ENCODE data around the gene SEPTIN1.
A peak's percentile ranks its signal among the peaks of the same experiment; 100 is the strongest.

The SEPTIN1 gene, protein sequence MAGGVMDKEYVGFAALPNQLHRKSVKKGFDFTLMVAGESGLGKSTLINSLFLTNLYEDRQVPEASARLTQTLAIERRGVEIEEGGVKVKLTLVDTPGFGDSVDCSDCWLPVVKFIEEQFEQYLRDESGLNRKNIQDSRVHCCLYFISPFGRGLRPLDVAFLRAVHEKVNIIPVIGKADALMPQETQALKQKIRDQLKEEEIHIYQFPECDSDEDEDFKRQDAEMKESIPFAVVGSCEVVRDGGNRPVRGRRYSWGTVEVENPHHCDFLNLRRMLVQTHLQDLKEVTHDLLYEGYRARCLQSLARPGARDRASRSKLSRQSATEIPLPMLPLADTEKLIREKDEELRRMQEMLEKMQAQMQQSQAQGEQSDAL

DNA sequence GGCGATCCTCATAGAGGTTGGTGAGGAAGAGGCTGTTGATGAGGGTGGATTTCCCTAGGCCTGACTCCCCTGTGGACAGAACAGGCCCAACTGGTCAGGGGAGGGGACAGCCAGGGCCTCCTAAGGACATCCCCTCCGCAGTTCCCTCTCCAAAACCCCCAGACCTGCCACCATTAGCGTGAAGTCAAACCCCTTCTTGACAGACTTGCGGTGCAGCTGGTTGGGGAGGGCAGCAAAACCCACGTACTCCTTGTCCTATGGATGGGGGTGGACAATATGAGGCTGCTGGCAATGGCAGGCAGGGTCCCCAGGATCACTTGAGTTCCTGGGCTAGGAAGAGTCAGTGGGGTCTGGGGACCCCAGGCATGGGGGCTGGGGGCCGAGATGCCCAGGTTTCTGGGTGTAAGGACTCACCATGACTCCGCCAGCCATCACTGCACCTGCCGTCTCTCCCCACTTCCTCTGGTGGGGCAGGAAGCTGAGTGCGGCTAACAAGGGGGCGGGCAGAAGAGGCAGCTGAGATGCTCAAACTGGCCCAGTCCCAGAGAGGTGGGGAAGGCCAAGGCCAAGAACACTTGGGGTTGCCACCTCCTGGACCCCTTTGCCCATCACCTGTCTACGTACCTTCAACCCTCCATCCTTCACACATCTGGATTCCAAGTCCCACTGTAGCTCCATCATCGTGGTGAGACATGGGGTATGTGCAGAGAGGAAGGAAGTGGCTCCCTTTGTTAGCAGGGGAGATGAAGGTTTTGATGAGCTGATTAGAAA is at the start of gene SEPTIN1:
Gene SEPTIN1 (minus strand): TSS at position 451 of the 771 bp plus-strand sequence. CDS start 19 bp downstream, at position 432.
- DNase-seq (ENCODE audit: low read depth), result peak; percentile 57

DNA sequence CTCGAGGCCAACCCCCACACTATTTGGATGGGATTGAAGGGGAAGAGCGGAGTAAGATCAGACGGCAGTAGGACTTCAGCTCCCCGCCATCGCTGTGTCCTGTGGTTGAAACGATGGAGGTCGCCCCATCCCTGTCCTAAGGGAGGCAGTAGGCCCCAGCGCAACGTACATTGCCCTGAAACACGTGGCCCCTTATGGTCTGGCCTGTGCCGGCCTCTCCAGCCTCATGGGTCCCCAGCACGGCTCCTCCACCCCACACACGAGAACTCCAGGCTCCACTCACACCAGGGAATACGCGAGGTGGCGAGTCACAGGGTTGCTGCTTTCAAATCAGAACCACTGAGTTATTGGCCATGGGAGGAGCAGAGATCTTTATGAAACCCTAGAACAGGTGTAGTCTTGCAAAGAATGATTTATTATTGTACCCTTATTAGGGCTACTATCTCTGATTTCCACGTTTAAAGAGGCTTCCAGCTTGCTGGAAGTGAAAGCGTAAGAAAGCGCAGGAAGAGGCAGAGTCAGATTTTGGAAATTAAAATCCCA is 48.1 kb upstream of the SEPTIN1 start:
- DNase-seq (ENCODE audit: low read depth), result no peak

DNA sequence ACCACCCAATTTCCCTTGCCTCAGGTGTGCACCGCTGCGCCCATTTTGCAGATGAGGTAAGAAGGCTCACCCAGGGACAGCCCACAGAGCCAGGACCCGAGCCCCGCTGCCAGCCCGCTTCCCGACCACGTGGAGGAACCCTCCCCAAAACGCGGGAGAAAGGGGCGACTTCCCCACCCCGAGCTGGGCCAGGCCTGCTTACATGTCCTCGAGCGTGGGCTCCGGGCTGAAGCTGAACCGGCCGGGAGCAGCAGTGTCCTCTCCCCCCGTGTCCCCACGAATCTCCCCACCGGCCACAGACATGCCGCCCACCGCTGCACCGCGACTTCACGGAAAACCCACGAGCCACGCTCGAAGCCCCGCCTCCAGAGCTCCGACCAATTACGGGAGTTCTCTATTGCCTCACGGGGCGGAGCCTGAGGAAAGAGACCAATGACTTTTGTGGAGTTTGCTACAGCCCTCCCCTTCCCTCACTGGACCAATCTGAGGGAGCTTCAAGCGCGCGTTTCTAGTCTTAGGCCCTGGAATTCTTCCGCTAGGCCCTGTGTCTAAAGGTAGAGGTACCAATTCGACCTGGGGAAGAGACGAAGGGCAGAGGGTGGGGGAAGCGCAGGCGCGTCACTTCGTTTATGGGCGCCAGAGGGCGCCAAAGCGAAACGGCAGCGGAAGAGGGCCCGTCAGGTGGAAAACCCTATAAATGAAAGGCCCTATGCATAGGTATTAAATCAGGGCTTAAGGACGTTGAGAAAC is 47.5 kb upstream of the SEPTIN1 start, which contains the start of gene DCTPP1:
Gene DCTPP1 (minus strand): TSS at position 353 of the 750 bp plus-strand sequence. CDS start 50 bp downstream, at position 303.
- DNase-seq (ENCODE audit: low read depth), result peak; percentile 89

DNA sequence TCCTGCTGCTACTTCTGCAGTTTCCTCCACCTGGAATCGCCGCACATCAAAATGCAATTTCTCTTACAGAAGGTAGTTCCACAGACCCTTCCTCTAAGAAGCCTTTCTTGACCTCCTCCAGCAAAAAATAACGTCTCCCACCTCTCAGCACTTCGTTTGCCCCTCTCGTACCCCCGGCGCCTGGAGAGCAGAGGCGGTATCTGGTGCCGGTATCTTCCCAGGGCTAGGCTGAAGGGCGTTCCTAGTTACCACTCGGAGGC is 47.0 kb upstream of the SEPTIN1 start:
- no peak for DNase-seq (ENCODE audit: low read depth)

DNA sequence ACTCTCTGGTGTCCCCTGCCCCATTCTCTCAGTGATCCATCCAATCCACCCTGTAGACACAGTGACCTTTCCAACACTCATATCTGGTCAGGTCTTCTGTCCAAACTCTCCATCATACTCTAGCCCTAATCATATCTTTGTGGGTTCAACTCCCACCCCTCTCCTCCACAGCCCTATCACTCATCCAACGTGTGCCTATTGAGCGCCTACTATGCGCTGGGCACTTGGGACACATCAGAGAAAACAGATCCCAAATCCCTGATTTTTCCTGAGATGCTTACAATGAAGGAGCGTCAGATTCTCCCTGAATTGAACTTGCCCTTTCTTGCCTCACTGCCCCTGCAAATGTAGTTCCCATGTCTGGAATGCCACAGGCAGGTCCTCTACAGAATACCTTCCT is 45.7 kb upstream of the SEPTIN1 start:
- no peak for DNase-seq (ENCODE audit: low read depth)

DNA sequence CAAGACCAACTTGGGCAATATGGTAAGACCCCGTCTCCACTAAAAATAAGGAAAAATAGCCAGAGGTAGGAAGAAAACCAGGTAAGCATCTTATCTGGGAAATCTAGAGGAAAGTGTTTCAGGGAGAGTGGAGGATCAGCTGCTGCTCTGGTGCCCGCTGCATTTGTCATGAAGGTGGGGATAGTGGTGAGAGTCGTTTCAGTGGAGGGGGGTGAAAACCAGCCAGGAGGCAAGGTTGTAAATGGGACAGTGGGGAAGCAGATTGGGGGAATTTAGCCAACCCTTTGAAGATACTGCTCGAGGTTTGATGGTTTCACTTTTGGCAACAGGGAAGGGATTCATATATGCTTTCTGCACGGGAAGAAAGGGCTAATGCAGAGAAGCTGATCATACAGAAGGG is 38.6 kb upstream of the SEPTIN1 start:
- DNase-seq (ENCODE audit: low read depth), result no peak

DNA sequence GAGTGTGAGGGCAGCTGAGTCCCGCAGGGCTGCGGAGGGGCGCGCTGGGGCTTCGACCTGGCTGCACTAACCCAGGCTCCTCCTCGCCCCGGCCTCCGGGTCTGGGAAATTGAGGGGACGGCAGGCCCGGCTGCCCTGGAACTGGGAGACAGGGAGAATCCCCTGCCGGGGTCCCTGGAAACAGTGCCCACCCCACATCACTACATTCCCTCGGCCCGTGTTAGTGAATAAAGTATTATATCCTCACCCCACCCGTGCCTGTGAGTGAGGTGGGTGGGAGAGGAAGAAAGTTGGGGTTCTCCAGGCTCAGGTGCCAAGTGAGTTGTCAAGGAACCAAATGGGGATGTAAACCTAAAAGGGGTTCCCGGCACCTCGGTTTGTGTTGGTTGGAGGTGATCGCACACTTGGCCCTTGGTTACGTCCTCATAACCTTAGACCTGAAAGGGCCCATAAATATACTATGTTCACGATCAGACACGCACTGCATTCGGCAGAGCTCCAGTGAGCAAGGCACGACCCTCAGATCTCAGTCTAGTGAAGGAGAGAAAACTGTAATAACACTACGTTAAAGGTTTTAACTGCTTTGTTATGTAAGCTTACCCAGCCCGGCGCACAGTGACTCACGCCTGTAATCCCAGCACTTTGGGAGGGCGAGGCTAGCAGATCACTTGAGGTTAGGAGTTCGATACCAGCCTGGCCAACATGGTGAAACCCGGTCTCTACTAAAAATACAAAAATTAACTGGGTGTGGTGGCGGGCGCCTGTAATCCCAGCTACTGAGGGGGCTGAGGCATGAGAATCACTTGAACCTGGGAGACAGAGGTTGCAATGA is 36.2 kb upstream of the SEPTIN1 start:
- no peak for DNase-seq (ENCODE audit: low read depth)

DNA sequence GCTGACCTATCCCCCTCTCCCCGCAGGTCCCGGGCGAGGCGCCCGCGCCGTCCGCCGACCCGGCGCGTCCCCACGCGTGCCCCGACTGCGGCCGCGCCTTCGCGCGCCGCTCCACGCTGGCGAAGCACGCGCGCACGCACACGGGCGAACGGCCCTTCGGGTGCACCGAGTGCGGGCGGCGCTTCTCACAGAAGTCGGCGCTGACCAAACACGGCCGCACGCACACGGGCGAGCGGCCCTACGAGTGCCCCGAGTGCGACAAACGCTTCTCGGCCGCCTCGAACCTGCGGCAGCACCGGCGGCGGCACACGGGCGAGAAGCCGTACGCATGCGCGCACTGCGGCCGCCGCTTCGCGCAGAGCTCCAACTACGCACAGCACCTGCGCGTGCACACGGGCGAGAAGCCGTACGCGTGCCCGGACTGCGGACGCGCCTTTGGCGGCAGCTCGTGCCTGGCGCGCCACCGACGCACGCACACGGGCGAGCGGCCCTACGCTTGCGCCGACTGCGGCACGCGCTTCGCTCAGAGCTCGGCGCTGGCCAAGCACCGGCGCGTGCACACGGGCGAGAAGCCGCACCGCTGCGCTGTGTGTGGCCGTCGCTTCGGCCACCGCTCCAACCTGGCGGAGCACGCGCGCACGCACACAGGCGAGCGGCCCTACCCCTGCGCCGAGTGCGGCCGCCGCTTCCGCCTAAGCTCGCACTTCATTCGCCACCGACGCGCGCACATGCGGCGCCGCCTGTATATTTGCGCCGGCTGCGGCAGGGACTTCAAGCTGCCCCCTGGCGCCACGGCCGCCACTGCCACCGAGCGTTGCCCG is 35.4 kb upstream of the SEPTIN1 start:
- peak; percentile 65 for DNase-seq (ENCODE audit: low read depth)

DNA sequence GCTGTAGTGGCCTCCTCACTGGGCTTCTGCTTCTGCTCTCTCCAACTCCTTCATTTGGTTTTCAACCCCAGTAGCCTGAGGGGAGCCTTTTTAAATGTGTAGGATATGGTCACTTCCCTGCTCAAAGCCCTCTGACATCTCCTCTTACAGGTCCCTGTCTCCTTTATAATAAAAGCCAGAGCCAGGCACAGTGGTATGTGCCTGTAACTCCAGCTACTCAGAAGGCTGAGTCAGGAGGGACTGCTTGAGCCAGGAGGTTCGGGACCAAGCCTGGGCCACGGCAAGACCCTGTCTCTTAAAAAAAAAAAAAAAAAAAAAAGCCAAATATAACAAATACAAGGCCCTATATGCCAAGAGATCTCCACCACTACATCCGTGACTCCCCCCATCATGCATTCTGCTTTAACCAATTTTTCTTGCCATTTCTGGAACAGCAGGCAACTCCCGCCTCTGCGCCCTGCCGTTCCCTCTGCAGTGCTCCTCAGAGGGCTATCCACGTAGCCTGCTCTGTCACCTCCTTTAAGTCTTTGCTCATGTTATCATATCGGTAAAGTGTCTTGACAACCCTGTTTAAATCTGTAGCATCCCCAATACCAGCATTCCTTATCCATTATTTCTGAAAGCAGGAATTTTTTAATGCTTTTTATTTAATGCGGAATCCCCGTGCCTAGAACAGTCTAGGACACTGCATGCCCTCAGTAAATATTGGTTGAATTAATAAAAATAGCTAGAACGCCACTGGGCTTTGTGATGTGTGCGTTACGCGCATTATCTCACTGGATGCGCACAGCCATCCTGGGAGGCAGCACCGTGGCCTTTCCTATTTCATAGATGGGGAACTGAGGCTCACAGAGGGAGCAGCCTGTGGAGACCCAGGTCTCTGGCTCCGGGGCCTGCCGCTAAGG is 34.5 kb upstream of the SEPTIN1 start:
- DNase-seq (ENCODE audit: low read depth), result no peak

DNA sequence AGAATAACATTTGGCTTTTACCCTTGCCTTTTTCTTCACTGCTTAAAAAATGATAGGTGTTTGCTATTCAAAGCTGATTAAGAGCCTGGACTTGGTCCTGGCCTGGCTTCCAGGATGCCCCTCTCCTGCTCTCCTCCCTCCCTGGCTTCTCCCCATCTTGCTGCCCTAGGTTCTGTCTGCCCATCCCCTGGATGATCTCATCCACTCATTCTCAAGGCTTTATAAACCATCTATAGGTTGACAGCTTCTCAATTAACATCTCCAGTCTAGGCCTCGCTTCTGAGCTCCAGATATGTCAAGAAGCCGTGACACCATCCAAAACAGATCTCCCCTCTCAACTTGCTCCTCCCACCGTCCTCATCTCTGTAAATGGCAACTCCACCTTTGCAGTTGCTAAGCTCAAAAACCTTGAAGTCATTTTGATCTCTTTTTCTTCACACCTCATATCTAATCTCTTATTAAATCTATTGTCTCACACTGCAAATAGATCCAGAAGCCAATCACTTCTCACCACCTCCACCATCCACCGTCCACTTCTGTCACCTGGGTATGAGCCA is 33.8 kb upstream of the SEPTIN1 start:
- no peak for DNase-seq (ENCODE audit: low read depth)

DNA sequence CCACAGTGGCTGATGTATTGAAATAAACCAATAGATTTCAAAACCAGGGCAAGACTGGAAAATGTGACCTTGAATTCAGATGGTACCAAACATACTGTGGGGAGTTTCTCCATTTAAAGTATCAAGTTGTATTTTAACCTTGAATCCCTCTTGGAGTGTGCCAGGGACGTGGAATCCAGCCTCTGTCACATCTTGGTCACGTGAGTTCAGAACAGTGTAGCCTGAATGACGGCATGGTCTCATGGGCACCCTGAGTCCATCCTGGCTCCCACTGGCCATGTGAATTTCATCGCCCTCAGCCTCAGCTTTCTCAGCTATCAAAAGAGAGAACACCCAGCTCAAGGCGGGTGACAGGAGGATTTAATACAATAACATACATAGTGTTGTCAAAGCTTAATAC is 31.8 kb upstream of the SEPTIN1 start:
- no peak for DNase-seq (ENCODE audit: low read depth)

DNA sequence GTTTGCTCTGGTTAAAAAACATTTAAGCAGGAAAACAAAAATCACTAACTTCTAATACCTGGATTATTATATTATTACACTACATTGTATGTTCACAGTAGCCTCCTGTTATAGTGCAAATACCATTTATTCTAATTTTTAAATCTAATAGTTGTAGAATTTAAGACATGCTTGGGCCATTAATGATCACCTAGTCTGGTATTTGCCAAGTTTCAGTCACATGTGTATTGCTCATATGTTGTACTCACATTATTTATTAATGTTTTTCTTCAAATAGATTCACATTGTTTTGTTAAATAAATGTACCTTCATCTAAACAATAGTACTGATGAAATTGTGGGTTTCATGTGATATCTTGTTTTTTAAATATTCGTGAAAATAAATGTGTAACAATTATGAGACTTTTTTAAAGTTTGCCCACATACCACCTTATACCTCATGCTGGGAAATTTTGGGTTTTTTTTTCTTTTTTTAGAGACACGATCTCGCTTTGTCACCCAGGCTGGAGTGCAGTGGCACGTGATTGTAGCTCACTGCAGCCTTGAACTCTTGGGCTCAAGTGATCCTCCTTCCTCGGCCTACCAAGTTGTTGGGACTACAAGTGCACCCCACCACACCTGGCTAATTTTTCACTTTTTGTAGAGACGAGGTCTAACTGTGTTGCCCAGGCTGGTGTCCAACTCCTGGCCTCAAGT is 30.9 kb upstream of the SEPTIN1 start:
- DNase-seq (ENCODE audit: low read depth), result no peak

DNA sequence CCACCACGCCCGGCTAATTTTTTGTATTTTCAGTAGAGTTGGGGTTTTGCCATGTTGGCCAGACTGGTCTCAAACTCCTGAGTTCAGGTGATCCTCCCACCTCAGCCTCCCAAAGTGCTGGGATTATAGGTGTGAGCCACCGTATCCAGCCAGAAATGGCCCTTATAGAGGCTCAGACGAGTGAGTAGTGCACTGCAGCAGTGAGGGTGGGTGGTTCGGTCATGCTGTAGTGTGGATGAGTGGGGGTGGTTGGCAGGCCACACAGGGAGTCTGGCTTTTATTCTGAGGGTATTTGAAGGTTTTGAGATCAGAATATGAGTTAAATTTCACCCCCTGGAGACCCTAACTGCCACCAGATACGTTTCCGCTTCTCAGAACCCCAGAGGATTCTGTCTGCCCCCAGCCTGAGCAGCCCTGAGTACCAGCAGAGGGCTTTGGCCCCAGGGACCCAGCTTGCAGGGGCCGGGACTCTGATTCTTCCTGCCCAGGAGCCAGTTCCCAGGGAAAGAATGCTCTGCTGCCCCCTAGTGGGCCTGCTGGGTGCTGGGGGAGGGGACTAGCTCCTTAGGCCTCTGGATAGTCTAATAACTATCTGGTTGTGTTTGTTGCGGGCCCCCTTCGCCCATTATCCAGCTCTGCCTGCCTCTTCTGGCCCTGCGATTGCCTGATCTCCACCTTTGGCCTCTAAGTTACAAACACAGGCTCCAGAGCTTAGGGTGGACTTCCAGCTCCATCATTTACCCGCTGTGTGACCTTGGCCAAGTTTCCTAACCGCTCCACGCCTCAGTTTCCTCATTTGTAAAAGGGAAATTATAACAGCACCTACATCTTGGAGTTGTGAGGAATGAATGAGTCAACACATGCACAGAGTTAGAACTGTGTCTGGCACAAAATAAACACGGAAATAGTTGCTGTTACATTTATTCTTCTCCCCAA is 27.0 kb upstream of the SEPTIN1 start:
- peak; percentile 95 for DNase-seq (ENCODE audit: low read depth)

DNA sequence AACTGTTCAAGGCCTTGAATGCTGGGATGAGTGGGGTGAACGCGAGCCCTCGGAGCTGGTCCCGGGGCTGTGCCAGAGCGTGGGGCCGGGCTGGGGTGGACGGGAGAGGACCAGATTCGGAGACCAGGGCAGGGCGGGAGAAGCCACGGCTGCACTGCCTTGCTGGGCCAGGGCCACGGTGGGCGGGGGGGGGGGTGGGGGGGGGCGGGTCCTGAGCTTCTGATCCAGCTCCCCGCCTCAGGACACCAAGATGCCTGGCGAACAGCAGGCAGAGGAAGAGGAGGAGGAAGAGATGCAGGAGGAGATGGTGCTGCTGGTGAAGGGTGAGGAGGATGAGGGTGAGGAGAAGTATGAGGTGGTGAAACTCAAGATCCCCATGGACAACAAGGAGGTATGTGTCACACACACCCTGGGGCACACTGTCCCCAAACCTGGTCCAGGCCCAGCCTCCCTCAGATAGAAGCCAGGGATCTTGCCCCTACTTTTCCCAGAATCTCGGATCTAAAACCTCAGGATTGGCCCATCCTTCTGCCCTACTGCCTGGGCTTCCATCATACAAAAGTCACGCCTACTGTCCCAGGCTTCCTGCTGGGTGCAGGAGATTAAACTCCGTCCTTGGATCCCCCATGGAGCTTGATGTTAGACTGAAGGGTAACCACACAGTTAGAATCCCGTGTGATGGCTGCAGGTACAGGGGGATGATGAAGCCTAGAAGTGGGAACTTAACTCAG is 25.6 kb upstream of the SEPTIN1 start:
- no peak for DNase-seq (ENCODE audit: low read depth)

DNA sequence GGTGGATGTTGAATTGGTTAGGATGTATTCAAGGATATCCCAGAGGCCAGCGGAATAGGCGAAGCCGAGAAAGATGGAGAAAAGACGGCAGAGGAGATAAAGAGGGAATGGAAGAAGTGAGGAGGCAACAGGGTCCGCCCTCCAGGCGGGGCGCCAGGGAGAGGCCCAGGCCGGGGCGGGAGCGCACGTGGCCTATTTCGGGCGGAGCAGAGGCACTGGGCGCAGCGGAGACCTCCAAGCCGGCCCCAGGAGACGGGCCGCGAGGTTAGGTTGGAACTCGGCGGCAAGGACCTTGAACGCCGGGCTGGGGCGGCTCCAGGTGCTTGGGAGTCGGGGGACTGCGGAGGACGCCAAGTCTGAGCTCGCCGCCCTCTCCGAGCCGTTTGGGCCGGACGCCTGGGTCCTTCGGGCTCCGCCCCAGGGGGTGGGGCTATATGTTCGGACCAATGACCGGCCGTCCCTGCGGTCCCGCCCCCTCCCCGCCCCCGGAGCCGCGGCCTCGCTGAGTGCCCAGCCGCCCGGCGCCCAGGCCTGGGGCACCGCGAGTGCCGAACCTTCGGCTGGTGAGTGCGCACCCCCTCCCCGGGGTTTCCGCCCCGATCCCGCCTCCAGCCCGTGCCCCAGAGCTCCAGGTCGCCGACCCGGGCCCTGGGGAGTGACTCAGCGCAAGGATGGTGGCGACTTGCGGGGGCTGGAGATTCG is 24.9 kb upstream of the SEPTIN1 start, which contains the start of gene ZNF771:
Gene ZNF771 (plus strand): TSS at position 505 of the 702 bp plus-strand sequence. CDS start 448 bp downstream, outside the sequence.
- DNase-seq (ENCODE audit: low read depth), result peak; percentile 83

DNA sequence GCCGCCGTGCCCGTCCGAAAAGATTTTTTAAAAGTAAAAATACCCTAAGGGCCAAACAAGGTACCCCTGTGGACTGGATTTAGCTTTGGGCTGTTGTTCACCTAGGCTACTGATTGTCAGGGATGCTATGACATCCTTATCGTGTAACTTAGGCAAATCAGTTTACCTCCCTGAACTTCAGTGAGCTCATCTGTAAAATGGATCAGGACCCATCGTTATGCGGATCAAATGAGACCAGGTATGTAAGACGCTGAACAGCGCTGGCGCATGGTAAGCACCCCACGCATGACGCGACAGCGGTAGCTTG is 24.4 kb upstream of the SEPTIN1 start:
- no peak for DNase-seq (ENCODE audit: low read depth)

Data from stimulated activated CD8-positive, alpha-beta memory T cell treated with anti-CD3 and anti-CD28 coated beads, Interleukin-15, amount 100 ng/mL, for 1 hour (primary cell).